ENCODE results near the gene RNF144A. TPM values are rescaled to one million over a fixed set of nuclear protein-coding genes. Genes with fewer than 3 reads are reported as not detected.

The RNF144A gene
- total RNA-seq, 6 donors from 2014 or later, result 9.9 to 20.7 (median 13.4) TPM

DNA sequence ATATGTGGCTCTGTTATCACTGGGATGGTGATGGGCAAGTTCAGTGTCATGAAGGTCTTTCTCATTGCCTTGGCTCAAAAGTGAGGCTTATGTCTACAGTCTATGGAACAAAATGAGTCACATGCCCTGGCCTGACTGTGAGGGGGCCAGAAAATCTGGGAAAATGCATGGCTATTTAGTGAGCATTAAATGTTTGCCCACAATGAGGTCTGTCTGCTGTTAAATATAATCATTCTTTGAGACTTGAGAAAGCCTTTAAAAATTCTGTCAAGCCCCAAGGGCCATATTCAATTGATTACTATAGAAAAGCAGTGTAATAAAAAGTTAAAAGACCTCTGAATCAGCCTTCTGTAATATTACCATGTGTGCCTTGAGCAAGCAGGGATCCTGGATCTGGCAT is 5.5 kb upstream of the RNF144A start:
- no peak overlapping the region for H3K4me3 ChIP-seq
- no peak for ATAC-seq (ENCODE audit: low FRiP score in 2 of 2)

DNA sequence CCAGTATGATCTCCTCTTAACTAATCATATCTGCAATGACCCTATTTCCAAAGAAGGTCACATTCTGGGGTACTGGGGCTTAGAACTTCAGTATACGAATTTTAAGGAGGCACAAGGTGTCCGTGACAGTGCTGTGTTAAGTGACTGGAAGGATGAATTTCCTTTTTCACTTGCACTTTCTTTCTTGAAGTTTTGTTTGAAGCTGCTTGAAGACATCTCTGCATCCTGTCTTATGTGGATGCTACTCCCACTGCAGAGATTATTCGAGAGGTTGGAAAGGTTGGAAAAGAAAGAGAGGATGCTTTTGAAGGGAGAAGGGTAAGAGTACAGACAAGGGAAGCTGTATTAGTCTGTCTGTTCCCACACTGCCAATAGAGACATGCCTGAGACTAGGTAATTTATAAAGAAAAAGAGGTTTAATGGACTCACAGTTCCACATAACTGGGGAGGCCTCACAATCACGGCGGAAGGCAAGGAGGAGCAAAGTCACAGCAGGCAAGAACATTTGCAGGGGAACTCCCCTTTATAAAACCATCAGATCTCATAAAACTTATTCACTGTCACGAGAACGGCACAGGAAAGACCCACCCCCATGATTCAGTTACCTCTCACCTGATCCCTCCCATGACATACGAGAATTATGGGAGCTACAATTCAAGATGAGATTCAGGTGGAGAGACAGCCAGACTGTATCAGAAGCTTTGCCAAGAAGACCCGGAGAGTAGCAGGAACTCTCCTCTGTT is 3.6 kb upstream of the RNF144A start:
- no peak overlapping the region for H3K27ac ChIP-seq
- H3K9me3 ChIP-seq, result no peaks in the 10 kb centered on the region
- H3K4me3 ChIP-seq, result no peak overlapping the region
- H3K4me1 ChIP-seq, result peaks cover 0 to 10% (median 3%) of the 10 kb centered on the region in 4 donors
- WGBS, 2 donors, result 88 to 93% methylated on average over 8 to 9 of the region's 9 CpGs
- no peaks in the 10 kb centered on the region for H3K27me3 ChIP-seq
- TF ChIP-seq, protein P1, sequence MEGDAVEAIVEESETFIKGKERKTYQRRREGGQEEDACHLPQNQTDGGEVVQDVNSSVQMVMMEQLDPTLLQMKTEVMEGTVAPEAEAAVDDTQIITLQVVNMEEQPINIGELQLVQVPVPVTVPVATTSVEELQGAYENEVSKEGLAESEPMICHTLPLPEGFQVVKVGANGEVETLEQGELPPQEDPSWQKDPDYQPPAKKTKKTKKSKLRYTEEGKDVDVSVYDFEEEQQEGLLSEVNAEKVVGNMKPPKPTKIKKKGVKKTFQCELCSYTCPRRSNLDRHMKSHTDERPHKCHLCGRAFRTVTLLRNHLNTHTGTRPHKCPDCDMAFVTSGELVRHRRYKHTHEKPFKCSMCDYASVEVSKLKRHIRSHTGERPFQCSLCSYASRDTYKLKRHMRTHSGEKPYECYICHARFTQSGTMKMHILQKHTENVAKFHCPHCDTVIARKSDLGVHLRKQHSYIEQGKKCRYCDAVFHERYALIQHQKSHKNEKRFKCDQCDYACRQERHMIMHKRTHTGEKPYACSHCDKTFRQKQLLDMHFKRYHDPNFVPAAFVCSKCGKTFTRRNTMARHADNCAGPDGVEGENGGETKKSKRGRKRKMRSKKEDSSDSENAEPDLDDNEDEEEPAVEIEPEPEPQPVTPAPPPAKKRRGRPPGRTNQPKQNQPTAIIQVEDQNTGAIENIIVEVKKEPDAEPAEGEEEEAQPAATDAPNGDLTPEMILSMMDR (IDR thresholded peaks at IDR 0.05), result no peak
- TF ChIP-seq EP300 (IDR thresholded peaks at IDR 0.05) (no peak), POLR2AphosphoS5 (IDR thresholded peaks at IDR 0.05) (no peak), POLR2A (IDR thresholded peaks at IDR 0.05) (no peak)
- ATAC-seq (ENCODE audit: low FRiP score in 2 of 2), result no peak
- DNase-seq, result no peak
- no peaks in the 10 kb centered on the region for H3K36me3 ChIP-seq

More for the DNA sequence above, 5.5 kb upstream of the RNF144A start:
- no peaks in the 10 kb centered on the region for H3K9me3 ChIP-seq
- no peaks in the 10 kb centered on the region for H3K27me3 ChIP-seq
- no peak for DNase-seq
- no peak overlapping the region for H3K27ac ChIP-seq
- H3K36me3 ChIP-seq, result no peaks in the 10 kb centered on the region
- TF ChIP-seq, protein P1 (IDR thresholded peaks at IDR 0.05), result no peak
- TF ChIP-seq EP300 (IDR thresholded peaks at IDR 0.05) (no peak), POLR2AphosphoS5 (IDR thresholded peaks at IDR 0.05) (no peak), POLR2A (IDR thresholded peaks at IDR 0.05) (no peak)
- peaks cover 0 to under 1% (median 0%) of the 10 kb centered on the region in 4 donors for H3K4me1 ChIP-seq

DNA sequence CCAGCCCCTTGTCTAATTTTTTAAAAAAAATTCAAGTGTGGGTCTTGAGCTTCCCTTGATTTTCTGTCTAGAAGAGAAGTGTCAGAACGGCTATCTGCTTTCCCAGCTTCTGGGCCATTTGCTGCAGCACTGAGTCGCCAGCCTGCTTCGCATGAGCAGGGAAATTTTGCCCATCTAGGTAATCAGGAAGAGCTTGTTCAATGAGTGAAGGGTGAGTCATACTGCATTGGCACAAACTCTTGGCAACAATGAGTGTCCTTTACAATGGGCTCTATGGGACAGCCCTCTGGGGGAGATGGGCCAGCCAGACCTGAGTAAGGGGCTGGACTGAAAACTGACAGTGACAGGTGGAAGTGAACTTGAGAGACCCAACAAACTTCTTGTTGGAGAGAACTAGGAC is 2.4 kb upstream of the RNF144A start:
- no peaks in the 10 kb centered on the region for H3K9me3 ChIP-seq
- DNase-seq (no peak), ATAC-seq (ENCODE audit: low FRiP score in 2 of 2) (no peak)
- H3K27ac ChIP-seq, result no peak overlapping the region
- H3K4me1 ChIP-seq, result peaks cover 2 to 18% (median 6%) of the 10 kb centered on the region in 4 donors
- 79 to 80% methylated on average over 3 of the region's 3 CpGs for WGBS, 2 donors
- TF ChIP-seq POLR2A (IDR thresholded peaks at IDR 0.05) (no peak), POLR2AphosphoS5 (IDR thresholded peaks at IDR 0.05) (no peak), EP300 (IDR thresholded peaks at IDR 0.05) (no peak)
- TF ChIP-seq, protein P1 (IDR thresholded peaks at IDR 0.05), result no peak
- no peaks in the 10 kb centered on the region for H3K36me3 ChIP-seq
- no peak overlapping the region for H3K4me3 ChIP-seq
- H3K27me3 ChIP-seq, result no peaks in the 10 kb centered on the region

DNA sequence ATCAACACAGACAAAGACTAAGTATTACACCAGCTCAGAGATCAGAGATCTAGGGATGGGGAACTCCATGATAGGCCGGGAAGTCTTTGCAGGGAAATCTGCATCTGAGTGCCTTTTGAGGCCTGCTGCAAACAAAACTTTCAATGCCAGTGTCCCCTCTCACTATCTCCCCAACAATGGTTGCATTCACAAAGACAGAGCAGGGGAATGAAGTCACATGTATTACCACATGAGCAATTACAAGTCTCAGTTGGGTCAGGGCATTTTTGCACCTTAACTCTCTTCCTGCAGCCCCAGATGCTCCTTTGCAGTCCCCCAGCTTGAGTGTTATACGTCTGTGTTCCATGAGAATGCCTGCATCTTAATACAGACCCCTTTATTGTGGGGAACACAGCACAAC is 1.8 kb upstream of the RNF144A start:
- TF ChIP-seq POLR2A (IDR thresholded peaks at IDR 0.05) (no peak), EP300 (IDR thresholded peaks at IDR 0.05) (no peak), POLR2AphosphoS5 (IDR thresholded peaks at IDR 0.05) (no peak)
- TF ChIP-seq, protein P1 (IDR thresholded peaks at IDR 0.05), result no peak
- WGBS, 2 donors, result 86 to 90% methylated on average over 2 of the region's 2 CpGs

DNA sequence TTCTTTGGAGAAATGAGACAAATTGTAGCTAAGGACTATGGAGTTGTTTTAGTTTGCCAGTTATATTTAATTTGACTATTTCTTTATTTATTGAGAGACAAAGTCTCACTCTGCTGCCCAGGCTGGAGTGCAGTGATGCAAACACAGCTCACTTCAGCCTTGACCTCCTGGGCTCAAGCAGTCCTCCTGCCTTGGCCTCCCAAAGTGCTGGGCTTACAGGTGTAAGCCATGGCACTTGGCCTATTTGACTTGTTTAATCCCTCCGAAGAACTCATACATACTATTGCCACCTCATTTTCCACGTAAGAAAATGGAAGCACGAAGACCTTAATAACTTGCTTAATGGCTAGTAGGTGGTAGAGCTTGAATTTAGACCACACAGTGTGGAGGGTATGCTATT is 988 bp upstream of the RNF144A start:
- H3K9me3 ChIP-seq, result no peaks in the 10 kb centered on the region
- no peak for ATAC-seq (ENCODE audit: low FRiP score in 2 of 2)
- H3K27ac ChIP-seq, result no peak overlapping the region
- H3K27me3 ChIP-seq, result no peaks in the 10 kb centered on the region
- WGBS, 2 donors, result 87 to 98% methylated on average over 3 of the region's 3 CpGs
- H3K36me3 ChIP-seq, result no peaks in the 10 kb centered on the region
- no peak for TF ChIP-seq EP300 (IDR thresholded peaks at IDR 0.05)
- no peak for TF ChIP-seq POLR2A (IDR thresholded peaks at IDR 0.05)
- TF ChIP-seq POLR2AphosphoS5 (IDR thresholded peaks at IDR 0.05), result no peak
- TF ChIP-seq, protein P1 (IDR thresholded peaks at IDR 0.05), result no peak
- no peak for DNase-seq
- H3K4me1 ChIP-seq, result peaks cover 2 to 18% (median 6%) of the 10 kb centered on the region in 4 donors
- no peak overlapping the region for H3K4me3 ChIP-seq

More for the DNA sequence above, 1.8 kb upstream of the RNF144A start:
- no peaks in the 10 kb centered on the region for H3K9me3 ChIP-seq
- DNase-seq (no peak), ATAC-seq (ENCODE audit: low FRiP score in 2 of 2) (no peak)
- no peak overlapping the region for H3K27ac ChIP-seq
- H3K4me1 ChIP-seq, result peaks cover 2 to 18% (median 6%) of the 10 kb centered on the region in 4 donors
- no peak overlapping the region for H3K4me3 ChIP-seq
- no peaks in the 10 kb centered on the region for H3K27me3 ChIP-seq
- no peaks in the 10 kb centered on the region for H3K36me3 ChIP-seq
